Hepatocyte (in vitro differentiated cells): ENCODE data around the gene RARRES2.

ENCODE experiments used
- CTCF ChIP-seq: fragments of 200-600 bp; sonication (generic); IDR thresholded peaks from 2 replicates; pipeline ENCODE4 v1.5.1; 2016; ENCODE audit warnings: antibody characterized with exemption, mild to moderate bottlenecking; ENCODE audit not compliant: poor library complexity
- EZH2phosphoT487 ChIP-seq: fragments of 200-600 bp; sonication (generic); IDR thresholded peaks from one replicate; pipeline ENCODE4 v1.6.1; 2018; ENCODE audit warnings: antibody characterized with exemption, mild to moderate bottlenecking, low read depth, moderate library complexity; ENCODE audit not compliant: unreplicated experiment, severe bottlenecking

- TF ChIP-seq EZH2phosphoT487: no peak
- TF ChIP-seq CTCF: no peak
Observed at GRCh38 chr7:150365673-150366398, 24.4 kb upstream of the RARRES2 start.
